Measurements from ENCODE around the gene RTL10. TPM values are rescaled to one million over a fixed set of nuclear protein-coding genes. Genes with fewer than 3 reads are reported as not detected.

The RTL10 gene
- polyA plus RNA-seq, 1 donor (not counting 4 experiments of a cell fraction or from before 2014, with no cell fraction given): 12.9 TPM

GRCh38 chr22:19862619-19863246 lies 8.1 kb upstream of the RTL10 start:
- Histone ChIP-seq H3K9me1 (ENCODE audit: control insufficient read depth, extremely low read depth, insufficient read depth, low read length) (no peaks in the 10 kb centered on the region), H3K9ac (ENCODE audit: control insufficient read depth, extremely low read depth, insufficient read depth, low read length) (no peak overlapping the region), H3K27ac (ENCODE audit: control insufficient read depth, insufficient read depth, low read length) (no peak overlapping the region), H3K9me3 (ENCODE audit: control insufficient read depth, low read depth, low read length) (no peaks in the 10 kb centered on the region), H3K27me3 (ENCODE audit: control insufficient read depth, extremely low read depth, insufficient read depth, low read length) (no peaks in the 10 kb centered on the region), H3K4me3 (ENCODE audit: control insufficient read depth in 2 of 3, extremely low read depth in 1 of 3, insufficient read depth in 2 of 3, low read depth in 1 of 3, low read length in 3 of 3) (no peak overlapping the region), H3K4me1 (ENCODE audit: control insufficient read depth, extremely low read depth, insufficient read depth, low read length) (no peaks in the 10 kb centered on the region), H3K4me2 (ENCODE audit: control insufficient read depth, extremely low read depth, insufficient read depth, low read depth, low read length) (no peak overlapping the region), H3K79me2 (ENCODE audit: control insufficient read depth, insufficient read depth, low read length) (no peaks in the 10 kb centered on the region), H2AFZ (ENCODE audit: control insufficient read depth, low read length) (no peak overlapping the region), H4K20me1 (ENCODE audit: control insufficient read depth, extremely low read depth, insufficient read depth, low read length) (no peaks in the 10 kb centered on the region), H3K36me3 (ENCODE audit: control insufficient read depth in 2 of 2, extremely low read depth in 1 of 2, insufficient read depth in 2 of 2, low read length in 2 of 2) (no peaks in the 10 kb centered on the region)
- FAIRE-seq: no peak
- no peak for DNase-seq (ENCODE audit: low read depth, low spot score)
- no peak for TF ChIP-seq CTCF (optimal IDR thresholded peaks at IDR 0.05 in 1 of 3, IDR thresholded peaks at IDR 0.05 in 1 of 3, conservative IDR thresholded peaks at IDR 0.05 in 1 of 3; ENCODE audit: extremely low read depth in 1 of 3, insufficient read depth in 2 of 3, low read length in 3 of 3)
- no peak for TF ChIP-seq EZH2 (IDR thresholded peaks at IDR 0.05; ENCODE audit: low read length)
- dilution Hi-C loops (cut with MboI; ENCODE audit: extremely low pct_ligation_motif_present, low sequenced_read_pairs): no loop called here

- dilution Hi-C loops (cut with MboI; ENCODE audit: extremely low pct_ligation_motif_present, low sequenced_read_pairs): no loop called here
- Histone ChIP-seq H3K9ac (ENCODE audit: control insufficient read depth, extremely low read depth, insufficient read depth, low read length) (no peak overlapping the region), H3K4me2 (ENCODE audit: control insufficient read depth, extremely low read depth, insufficient read depth, low read depth, low read length) (no peak overlapping the region), H3K4me3 (ENCODE audit: control insufficient read depth in 2 of 3, extremely low read depth in 1 of 3, insufficient read depth in 2 of 3, low read depth in 1 of 3, low read length in 3 of 3) (no peak overlapping the region), H3K36me3 (ENCODE audit: control insufficient read depth in 2 of 2, extremely low read depth in 1 of 2, insufficient read depth in 2 of 2, low read length in 2 of 2) (no peaks in the 10 kb centered on the region), H3K27me3 (ENCODE audit: control insufficient read depth, extremely low read depth, insufficient read depth, low read length) (no peaks in the 10 kb centered on the region), H3K79me2 (ENCODE audit: control insufficient read depth, insufficient read depth, low read length) (peaks cover 7% of the 10 kb centered on the region), H3K27ac (ENCODE audit: control insufficient read depth, insufficient read depth, low read length) (no peak overlapping the region), H2AFZ (ENCODE audit: control insufficient read depth, low read length) (no peak overlapping the region), H4K20me1 (ENCODE audit: control insufficient read depth, extremely low read depth, insufficient read depth, low read length) (no peaks in the 10 kb centered on the region), H3K4me1 (ENCODE audit: control insufficient read depth, extremely low read depth, insufficient read depth, low read length) (peaks cover 9% of the 10 kb centered on the region), H3K9me1 (ENCODE audit: control insufficient read depth, extremely low read depth, insufficient read depth, low read length) (no peaks in the 10 kb centered on the region), H3K9me3 (ENCODE audit: control insufficient read depth, low read depth, low read length) (no peaks in the 10 kb centered on the region)
- TF ChIP-seq CTCF (optimal IDR thresholded peaks at IDR 0.05 in 1 of 3, IDR thresholded peaks at IDR 0.05 in 1 of 3, conservative IDR thresholded peaks at IDR 0.05 in 1 of 3; ENCODE audit: extremely low read depth in 1 of 3, insufficient read depth in 2 of 3, low read length in 3 of 3) (no peak), EZH2 (IDR thresholded peaks at IDR 0.05; ENCODE audit: low read length) (no peak)
- FAIRE-seq: no peak
- no peak for DNase-seq (ENCODE audit: low read depth, low spot score)
Observed at GRCh38 chr22:19859861-19860510, 5.3 kb upstream of the RTL10 start.
